ENCODE data around the gene VPS26A. TPM values are rescaled to one million over a fixed set of nuclear protein-coding genes. Genes with fewer than 3 reads are reported as not detected.

VPS26A gene
- total RNA-seq, 1 donor from 2014 or later, result 45.0 TPM

DNA sequence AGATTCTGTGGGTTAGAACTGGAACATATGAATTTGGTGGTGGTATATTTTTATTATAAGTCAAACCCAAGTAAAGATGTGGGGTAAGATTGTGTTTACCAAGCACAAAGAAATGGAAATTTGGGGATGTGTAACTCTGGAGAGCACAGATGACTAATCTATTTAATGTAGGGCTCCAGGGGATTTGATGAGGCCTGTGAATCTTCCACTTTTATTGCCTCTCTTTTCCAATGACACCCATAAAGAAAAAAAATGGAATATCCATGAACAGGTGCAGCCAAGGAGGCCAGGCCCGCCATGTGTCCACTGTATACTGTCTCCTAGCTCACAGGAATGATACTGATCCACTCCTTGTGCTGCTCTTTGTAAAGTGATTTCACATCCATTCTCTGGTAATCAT lies 33.3 kb upstream of the VPS26A start:
- no peak for DNase-seq (ENCODE audit: low read depth)
- Histone ChIP-seq H3K4me3 (ENCODE audit: low read depth, low read length) (no peak overlapping the region), H3K36me3 (ENCODE audit: control insufficient read depth, insufficient read depth, low read length) (no peaks in the 10 kb centered on the region), H3K27me3 (ENCODE audit: control insufficient read depth, insufficient read depth, low read length) (no peaks in the 10 kb centered on the region)
- TF ChIP-seq, protein P1, sequence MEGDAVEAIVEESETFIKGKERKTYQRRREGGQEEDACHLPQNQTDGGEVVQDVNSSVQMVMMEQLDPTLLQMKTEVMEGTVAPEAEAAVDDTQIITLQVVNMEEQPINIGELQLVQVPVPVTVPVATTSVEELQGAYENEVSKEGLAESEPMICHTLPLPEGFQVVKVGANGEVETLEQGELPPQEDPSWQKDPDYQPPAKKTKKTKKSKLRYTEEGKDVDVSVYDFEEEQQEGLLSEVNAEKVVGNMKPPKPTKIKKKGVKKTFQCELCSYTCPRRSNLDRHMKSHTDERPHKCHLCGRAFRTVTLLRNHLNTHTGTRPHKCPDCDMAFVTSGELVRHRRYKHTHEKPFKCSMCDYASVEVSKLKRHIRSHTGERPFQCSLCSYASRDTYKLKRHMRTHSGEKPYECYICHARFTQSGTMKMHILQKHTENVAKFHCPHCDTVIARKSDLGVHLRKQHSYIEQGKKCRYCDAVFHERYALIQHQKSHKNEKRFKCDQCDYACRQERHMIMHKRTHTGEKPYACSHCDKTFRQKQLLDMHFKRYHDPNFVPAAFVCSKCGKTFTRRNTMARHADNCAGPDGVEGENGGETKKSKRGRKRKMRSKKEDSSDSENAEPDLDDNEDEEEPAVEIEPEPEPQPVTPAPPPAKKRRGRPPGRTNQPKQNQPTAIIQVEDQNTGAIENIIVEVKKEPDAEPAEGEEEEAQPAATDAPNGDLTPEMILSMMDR (IDR thresholded peaks at IDR 0.05; ENCODE audit: insufficient read depth, low read length, poor library complexity, severe bottlenecking), result no peak

DNA sequence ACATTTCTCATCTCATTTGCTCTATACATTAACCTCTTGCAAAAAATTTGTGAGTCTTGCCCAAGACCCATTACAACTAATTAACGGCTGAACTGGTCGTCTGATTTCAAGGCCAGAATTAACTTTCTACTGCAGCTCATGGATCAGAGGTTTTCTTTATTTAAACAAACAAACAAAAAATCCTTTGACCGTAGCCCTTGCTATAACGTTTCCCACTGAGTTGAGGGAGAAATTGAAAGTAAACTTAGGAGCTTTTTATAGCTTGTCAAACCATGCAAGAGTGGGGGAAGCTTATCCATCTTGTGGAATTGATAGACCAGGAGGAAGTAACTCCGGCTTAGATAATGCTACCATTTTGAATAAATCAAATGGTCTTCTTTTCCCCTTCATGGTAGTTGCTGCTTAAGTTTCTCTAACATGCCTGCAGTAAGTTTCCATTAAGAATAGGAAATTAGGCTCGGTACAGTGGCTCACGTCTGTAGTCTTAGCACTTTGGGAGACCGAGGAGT lies 32.8 kb upstream of the VPS26A start:
- no peak overlapping the region for H3K4me3 ChIP-seq (ENCODE audit: low read depth, low read length)
- no peaks in the 10 kb centered on the region for H3K36me3 ChIP-seq (ENCODE audit: control insufficient read depth, insufficient read depth, low read length)
- TF ChIP-seq, protein P1 (IDR thresholded peaks at IDR 0.05; ENCODE audit: insufficient read depth, low read length, poor library complexity, severe bottlenecking), result no peak
- DNase-seq (ENCODE audit: low read depth), result no peak
- no peaks in the 10 kb centered on the region for H3K27me3 ChIP-seq (ENCODE audit: control insufficient read depth, insufficient read depth, low read length)

DNA sequence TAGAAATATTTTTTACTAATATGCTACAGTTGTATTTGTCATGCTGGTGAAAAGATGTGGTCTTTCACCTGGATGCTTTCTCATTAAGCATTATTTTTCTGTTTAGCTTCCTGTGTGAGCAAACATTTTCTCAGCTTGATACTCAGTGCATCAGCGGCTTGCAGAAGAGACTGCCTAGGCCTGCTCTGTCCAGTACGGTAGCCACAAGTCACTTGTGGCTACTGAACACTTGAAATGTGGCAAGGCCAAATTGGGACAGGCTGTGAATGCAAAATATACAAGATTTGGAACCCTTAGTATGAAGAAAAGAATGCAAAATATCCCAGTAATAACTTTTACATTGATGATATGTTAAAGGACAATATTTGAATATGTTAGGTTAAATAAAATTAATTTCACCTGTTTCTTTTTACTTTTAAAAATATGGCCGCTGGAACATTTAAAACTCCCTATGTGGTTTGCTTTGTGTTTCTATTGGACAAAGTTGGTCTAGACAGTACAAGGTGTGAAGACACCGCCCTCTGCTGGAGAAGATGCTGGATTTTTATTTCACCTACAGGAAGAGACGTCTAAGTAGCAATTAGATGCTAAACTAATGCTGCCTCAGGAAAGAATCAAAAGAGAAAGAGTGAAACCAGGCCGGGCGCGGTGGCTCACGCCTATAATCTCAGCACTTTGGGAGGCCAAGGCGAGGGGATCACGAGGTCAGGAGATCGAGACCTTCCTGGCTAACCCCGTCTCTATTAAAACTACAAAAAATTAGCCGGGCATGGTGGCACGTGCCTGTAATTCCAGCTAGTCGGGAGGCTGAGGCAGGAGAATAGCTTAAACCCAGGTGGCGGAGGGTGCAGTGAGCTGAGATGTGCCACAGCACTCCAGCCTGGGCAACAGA lies 30.8 kb upstream of the VPS26A start:
- no peaks in the 10 kb centered on the region for H3K27me3 ChIP-seq (ENCODE audit: control insufficient read depth, insufficient read depth, low read length)

DNA sequence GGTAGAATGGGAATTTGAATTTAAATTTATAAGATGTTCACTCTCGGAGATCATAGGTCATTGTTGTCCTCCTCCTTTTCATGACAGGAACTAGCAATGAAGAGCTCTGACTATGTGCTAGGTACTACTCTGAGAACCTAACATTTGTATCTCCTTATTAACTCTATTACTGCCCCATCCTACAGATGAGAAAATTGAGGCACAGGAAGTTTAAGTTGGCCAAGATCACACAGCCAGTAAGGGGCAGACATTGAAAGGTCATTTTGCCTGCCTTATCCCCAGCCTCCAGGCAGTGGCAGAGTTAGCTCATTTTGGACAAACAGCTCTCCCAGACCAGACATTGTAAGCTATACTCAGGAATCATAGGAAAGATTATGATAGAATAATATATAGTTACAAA lies 30.0 kb upstream of the VPS26A start:
- TF ChIP-seq, protein P1 (IDR thresholded peaks at IDR 0.05; ENCODE audit: insufficient read depth, low read length, poor library complexity, severe bottlenecking), result peak; percentile 26
- Histone ChIP-seq H3K27me3 (ENCODE audit: control insufficient read depth, insufficient read depth, low read length) (no peaks in the 10 kb centered on the region), H3K36me3 (ENCODE audit: control insufficient read depth, insufficient read depth, low read length) (no peaks in the 10 kb centered on the region), H3K4me3 (ENCODE audit: low read depth, low read length) (no peak overlapping the region)
- DNase-seq (ENCODE audit: low read depth), result no peak

More for the DNA sequence above, 30.8 kb upstream of the VPS26A start:
- Histone ChIP-seq H3K36me3 (ENCODE audit: control insufficient read depth, insufficient read depth, low read length) (no peaks in the 10 kb centered on the region), H3K4me3 (ENCODE audit: low read depth, low read length) (no peak overlapping the region)
- peak; percentile 60 for DNase-seq (ENCODE audit: low read depth)
- TF ChIP-seq, protein P1 (IDR thresholded peaks at IDR 0.05; ENCODE audit: insufficient read depth, low read length, poor library complexity, severe bottlenecking), result peak; percentile 67

DNA sequence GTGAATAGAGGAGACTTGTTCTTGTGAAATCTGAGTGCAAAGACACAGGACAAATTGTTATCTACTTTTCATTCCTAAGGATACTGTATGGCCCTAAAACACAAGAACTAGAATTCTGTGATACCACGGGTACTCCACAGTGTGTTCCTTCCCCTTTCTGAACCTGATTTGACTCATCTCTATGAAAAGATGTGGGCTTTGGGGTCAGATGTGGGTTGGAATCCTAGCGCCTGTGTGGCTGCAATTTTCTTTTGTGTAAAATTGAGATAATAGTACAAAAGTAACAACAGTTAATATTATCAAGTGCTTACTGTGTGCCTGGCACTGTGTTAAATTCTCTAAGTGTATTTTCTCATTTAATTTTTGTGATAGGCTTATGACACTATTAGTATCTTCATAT lies 27.9 kb upstream of the VPS26A start:
- Histone ChIP-seq H3K36me3 (ENCODE audit: control insufficient read depth, insufficient read depth, low read length) (no peaks in the 10 kb centered on the region), H3K27me3 (ENCODE audit: control insufficient read depth, insufficient read depth, low read length) (no peaks in the 10 kb centered on the region), H3K4me3 (ENCODE audit: low read depth, low read length) (no peak overlapping the region)
- TF ChIP-seq, protein P1 (IDR thresholded peaks at IDR 0.05; ENCODE audit: insufficient read depth, low read length, poor library complexity, severe bottlenecking), result no peak
- DNase-seq (ENCODE audit: low read depth), result no peak

Measured in kidney epithelial cell (primary cell).